ENCODE measurements around the gene ETV3. TPM values are rescaled to one million over a fixed set of nuclear protein-coding genes. Genes with fewer than 3 reads are reported as not detected.

The ETV3 gene
- total RNA-seq, 1 experiment from 2014 or later: 21.2 TPM

GRCh38 chr1:157142201-157142600 is 4.0 kb upstream of the ETV3 start:
- H3K4me2 ChIP-seq (ENCODE audit: low read length): no peak overlapping the region
- no peak overlapping the region for H3K27ac ChIP-seq (ENCODE audit: low read depth, low read length)
- no peaks in the 10 kb centered on the region; the same call in 1 of the 2 replicates for H4K20me1 ChIP-seq (ENCODE audit: insufficient read depth)
- H3K79me2 ChIP-seq (ENCODE audit: insufficient read depth, low read length): peaks cover 7% of the 10 kb centered on the region
- no peaks in the 10 kb centered on the region for H3K9me2 ChIP-seq (ENCODE audit: insufficient read depth)
- RAD21 ChIA-PET (ENCODE audit: low non-redundant PET in 1 of 2, low total read pairs in 2 of 2, uncharacterized antibody in 2 of 2, unreplicated experiment in 2 of 2): no interaction called here
- DNase-seq (ENCODE audit: low read depth, low spot score): no peak
- no peaks in the 10 kb centered on the region for H3K36me3 ChIP-seq (ENCODE audit: control insufficient read depth in 1 of 2, insufficient read depth in 2 of 2, low read length in 2 of 2)
- H3K4me3 ChIP-seq (replicated peaks in 1 of 2; ENCODE audit: low read depth in 1 of 2, low read length in 2 of 2): no peak overlapping the region
- no peaks in the 10 kb centered on the region for H3K27me3 ChIP-seq (ENCODE audit: insufficient read depth, low read length)
- TF ChIP-seq EZH2 (IDR thresholded peaks at IDR 0.05): no peak
- no peak for TF ChIP-seq YY1 (IDR thresholded peaks at IDR 0.05; ENCODE audit: extremely low read depth, insufficient replicate concordance, low read depth, low read length)
- no peak for TF ChIP-seq CTCF (IDR thresholded peaks at IDR 0.05 in 2 of 3, conservative IDR thresholded peaks at IDR 0.05 in 1 of 3; ENCODE audit: borderline replicate concordance in 1 of 3, insufficient read depth in 1 of 3, low read depth in 2 of 3, low read length in 2 of 3)
- TF ChIP-seq ZBTB33 (IDR thresholded peaks at IDR 0.05; ENCODE audit: extremely low read depth, insufficient replicate concordance, low read length): no peak
- TF ChIP-seq REST (IDR thresholded peaks at IDR 0.05; ENCODE audit: low read depth): no peak
- TF ChIP-seq MAX (IDR thresholded peaks at IDR 0.05): no peak
- no peak for TF ChIP-seq EGR1 (IDR thresholded peaks at IDR 0.05; ENCODE audit: low read depth)
- TF ChIP-seq ZFX (IDR thresholded peaks at IDR 0.05): no peak
- TF ChIP-seq SIN3A (IDR thresholded peaks at IDR 0.05; ENCODE audit: low read depth): no peak
- POLR2A ChIA-PET: no interaction called here
- H3K4me1 ChIP-seq (ENCODE audit: control insufficient read depth in 1 of 2, insufficient read depth in 2 of 2, low read length in 2 of 2): peaks cover 3 to 9% of the 10 kb centered on the region in 2 experiments; a peak in 2 of 4 replicates
- no peaks in the 10 kb centered on the region for H3K9me3 ChIP-seq (ENCODE audit: control insufficient read depth in 1 of 2, insufficient read depth in 1 of 2, low read depth in 1 of 2, low read length in 2 of 2)
- H2AFZ ChIP-seq (ENCODE audit: low read depth, low read length, poor library complexity, severe bottlenecking): no peak overlapping the region
- BruUV-seq (replicated peaks): no TSS peak
- no peak for ATAC-seq
- CTCF ChIA-PET: interaction anchor here (1.8 to 2.0 kb wide), 2 partner anchors 13 to 52 kb away, joined by 6 to 14 read pairs; no protein-coding TSS in a partner anchor
- H3K9ac ChIP-seq (ENCODE audit: low read length): no peak overlapping the region
- intact Hi-C loops (cut with micrococcal nuclease): no loop called here
